Transverse colon (tissue), 4 donors: ENCODE data around the gene ACOX2.

Experiments used
- CTCF ChIP-seq, 5 experiments: fragments of 200-600 bp in 3 of 5; fragments of 450-650 bp in 2 of 5; sonication (generic) in 3 of 5; IDR thresholded peaks; 1 replicate in 2 of 5; 2 replicates in 3 of 5; pipeline ENCODE4 v1.5.1; 2016 to 2017; ENCODE audit warnings: antibody characterized with exemption in 5 of 5, inconsistent platforms in 3 of 5, mild to moderate bottlenecking in 2 of 5, moderate library complexity in 1 of 5
- POLR2A ChIP-seq: fragments of 450-650 bp; IDR thresholded peaks from one replicate; pipeline ENCODE4 v1.6.1; 2016; ENCODE audit warnings: antibody characterized with exemption, mild to moderate bottlenecking, moderate library complexity
- POLR2AphosphoS5 ChIP-seq, 3 donors: sonication (generic); formaldehyde crosslinking; IDR thresholded peaks; one replicate each; pipeline ENCODE4 v1.6.1; 2016; ENCODE audit warnings: antibody characterized with exemption in 3 of 3

- TF ChIP-seq CTCF (IDR thresholded peaks at IDR 0.05) (no peak), POLR2A (no peak), POLR2AphosphoS5 (IDR thresholded peaks at IDR 0.05) (no peak)
These were observed 35.7 kb upstream of the ACOX2 start for GRCh38 chr3:58572634-58573230.
